ENCODE results near the gene IGSF6. TPM values are rescaled to one million over a fixed set of nuclear protein-coding genes. Genes with fewer than 3 reads are reported as not detected.
A peak's percentile ranks its signal among the peaks of the same experiment; 100 is the strongest.

IGSF6 gene
- total and polyA plus RNA-seq, 9 of the 15 experiments (the other 6 are each of a cell fraction or from before 2014, with no cell fraction given), result 0.07 TPM; not detected in 8

- ATAC-seq (peak; percentile 85), DNase-seq (ENCODE audit: extremely low read depth in 1 of 4, low spot score in 3 of 4) (peak; percentile 23 to 75 (median 31)), FAIRE-seq (peak; percentile 84)
- Histone ChIP-seq H3K9ac (ENCODE audit: insufficient read depth in 1 of 2, low read depth in 2 of 2, low read length in 2 of 2) (peak overlapping the region in 1 of 2 experiments; percentile 4; a peak in 1 of 4 replicates), H3K9me3 (replicated peaks; ENCODE audit: control insufficient read depth, insufficient read depth, low read depth, low read length) (no peaks in the 10 kb centered on the region), H3K4me1 (replicated peaks in 1 of 2; ENCODE audit: control insufficient read depth in 2 of 2, insufficient read depth in 2 of 2, low read length in 2 of 2) (peaks cover 13 to 50% of the 10 kb centered on the region in 2 experiments), H3K4me3 (no peak overlapping the region), H3K27ac (ENCODE audit: extremely low read depth, low read depth, low read length) (peak overlapping the region; percentile 31; the same call in 1 of the 3 replicates), H3K9me1 (ENCODE audit: control insufficient read depth, insufficient read depth, low read length) (no peaks in the 10 kb centered on the region), H3K27me3 (ENCODE audit: control insufficient read depth in 2 of 2, insufficient read depth in 2 of 2, low read length in 2 of 2) (no peaks in the 10 kb centered on the region), H3K4me2 (ENCODE audit: insufficient read depth, low read length) (peak overlapping the region; percentile 44), H4K20me1 (replicated peaks; ENCODE audit: control insufficient read depth, insufficient read depth, low read length) (peaks cover 19% of the 10 kb centered on the region), H3K79me2 (ENCODE audit: control insufficient read depth, insufficient read depth, low read length) (peaks cover 75% of the 10 kb centered on the region), H3K36me3 (ENCODE audit: control insufficient read depth, insufficient read depth, low read length) (peaks cover 31% of the 10 kb centered on the region; the same call in 2 of the 3 replicates), H2AFZ (ENCODE audit: low read depth, low read length) (no peak overlapping the region)
- ChIA-PET POLR2A (interaction anchor here (0.6 to 2.3 kb wide), 8 partner anchors 8 to 45 kb away, joined by 3 to 14 read pairs (median 4); partner anchors contain the start of gene METTL9), CTCF (ENCODE audit: low intra/inter-chr PET ratio) (no interaction called here)
- BruUV-seq (replicated peaks), result no TSS peak
- 0% methylated on average over 7 of the region's 7 CpGs for WGBS (ENCODE audit: insufficient coverage, low coverage, missing lambda C conversion rate)
- in situ Hi-C loops (cut with MboI) (no loop called here), intact Hi-C loops (cut with micrococcal nuclease) (no loop called here)
- TF ChIP-seq ZNF584 (CRISPR knock-in tag; IDR thresholded peaks at IDR 0.05; ENCODE audit: low read depth) (peak; percentile 66; the same call in 1 of the 2 replicates), MTA3 (IDR thresholded peaks at IDR 0.05; ENCODE audit: borderline replicate concordance) (0 out of 2 replicates have a peak, but pooled peaks have one; percentile 61), DPF2 (IDR thresholded peaks at IDR 0.05) (peak; percentile 91), AFF4 (CRISPR knock-in tag; IDR thresholded peaks at IDR 0.05) (0 out of 2 replicates have a peak, but pooled peaks have one; percentile 31), TAL1 (IDR thresholded peaks at IDR 0.05) (peak; percentile 87), IRF2 (CRISPR knock-in tag; IDR thresholded peaks at IDR 0.05) (no peak), RFX7 (CRISPR knock-in tag; IDR thresholded peaks at IDR 0.05) (no peak), FOXM1 (IDR thresholded peaks at IDR 0.05; ENCODE audit: low read depth) (peak; percentile 68; the same call in 1 of the 2 replicates), FOXM1 (CRISPR knock-in tag; IDR thresholded peaks at IDR 0.05; ENCODE audit: low read depth) (no peak), ESRRA (IDR thresholded peaks at IDR 0.05; ENCODE audit: borderline replicate concordance, low read depth) (peak; percentile 26; the same call in 1 of the 2 replicates), ZFP36 (IDR thresholded peaks at IDR 0.05; ENCODE audit: low read depth, low read length, partially characterized antibody) (no peak), HNRNPH1 (optimal IDR thresholded peaks at IDR 0.05; ENCODE audit: low read depth, low read length) (no peak), ZNF316 (IDR thresholded peaks at IDR 0.05) (peak; percentile 90), SMARCA4 (IDR thresholded peaks at IDR 0.05) (peak; percentile 86), ZNF124 (CRISPR knock-in tag; IDR thresholded peaks at IDR 0.05) (no peak), CHD1 (IDR thresholded peaks at IDR 0.05; ENCODE audit: low read length) (no peak), ZNF175 (CRISPR knock-in tag; IDR thresholded peaks at IDR 0.05; ENCODE audit: low read depth) (no peak), KLF1 (tag; IDR thresholded peaks at IDR 0.05) (no peak), HNRNPL (IDR thresholded peaks at IDR 0.05; ENCODE audit: low read depth, low read length) (no peak), JUND (IDR thresholded peaks at IDR 0.05; ENCODE audit: borderline replicate concordance, low read depth, low read length) (peak; percentile 70; the same call in 1 of the 2 replicates), JUND (tag; IDR thresholded peaks at IDR 0.05; ENCODE audit: borderline replicate concordance, low read depth, low read length) (no peak; the same call in 1 of the 3 replicates)
Observed at GRCh38 chr16:21611556-21612384, 40.6 kb downstream of the IGSF6 start.
